HEK293 (cell line): ENCODE data around the gene C1orf56.

Source experiments
- ZNF341 ChIP-seq: fragments of 450-650 bp; formaldehyde crosslinking; IDR thresholded peaks from 2 replicates; pipeline ENCODE4; 2016; ENCODE audit warnings: low read depth, missing biosample characterization, missing genetic modification characterization
- ZNF354C ChIP-seq: fragments of 450-650 bp; formaldehyde crosslinking; IDR thresholded peaks from 2 replicates; pipeline ENCODE4 v1.5.1; 2016; ENCODE audit warnings: missing biosample characterization, missing genetic modification characterization, low read depth, borderline replicate concordance
- TF ChIP-seq, protein P1 (sequence below): sonication (generic); formaldehyde crosslinking; IDR thresholded peaks from 2 replicates; pipeline ENCODE4 v1.8.1; 2022; ENCODE audit warnings: mild to moderate bottlenecking, moderate library complexity, missing genetic modification reagents

DNA sequence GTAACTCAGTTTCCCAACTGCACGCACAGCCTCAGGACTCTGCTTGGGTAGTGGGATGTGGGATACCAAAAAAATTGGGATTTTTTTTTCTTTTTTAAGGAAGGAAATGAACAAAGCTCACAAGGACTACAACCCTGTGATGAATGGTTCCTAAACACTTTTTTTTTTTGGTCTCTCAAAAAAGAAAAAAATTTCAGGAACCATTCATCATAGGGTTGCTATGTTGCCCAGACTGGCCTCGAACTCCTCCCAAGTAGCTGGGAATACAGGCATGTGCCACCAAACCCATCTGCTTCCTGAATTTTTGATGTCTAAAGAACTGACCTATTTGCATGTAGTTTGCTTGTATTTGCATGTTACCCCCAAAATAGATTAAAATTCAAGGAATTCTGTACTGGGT lies 47.6 kb upstream of the C1orf56 start:
- TF ChIP-seq ZNF354C: no peak
- TF ChIP-seq, protein P1, sequence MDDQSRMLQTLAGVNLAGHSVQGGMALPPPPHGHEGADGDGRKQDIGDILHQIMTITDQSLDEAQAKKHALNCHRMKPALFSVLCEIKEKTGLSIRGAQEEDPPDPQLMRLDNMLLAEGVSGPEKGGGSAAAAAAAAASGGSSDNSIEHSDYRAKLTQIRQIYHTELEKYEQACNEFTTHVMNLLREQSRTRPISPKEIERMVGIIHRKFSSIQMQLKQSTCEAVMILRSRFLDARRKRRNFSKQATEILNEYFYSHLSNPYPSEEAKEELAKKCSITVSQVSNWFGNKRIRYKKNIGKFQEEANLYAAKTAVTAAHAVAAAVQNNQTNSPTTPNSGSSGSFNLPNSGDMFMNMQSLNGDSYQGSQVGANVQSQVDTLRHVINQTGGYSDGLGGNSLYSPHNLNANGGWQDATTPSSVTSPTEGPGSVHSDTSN (CRISPR knock-in tag): no peak
- TF ChIP-seq ZNF341: no peak
